Lung (tissue), 12 donors: ENCODE data around the gene C4orf50. TPM values are rescaled to one million over a fixed set of nuclear protein-coding genes. Genes with fewer than 3 reads are reported as not detected.

Experiments
- ATAC-seq: fragments of 200-7000 bp; cut with Tn5 transposase; one replicate; pipeline ENCODE4 v1.9.1; 2020; ENCODE audit warnings: moderate number of reproducible peaks; ENCODE audit not compliant: insufficient read depth, low FRiP score
- DNase-seq, 3 donors: peaks; one replicate each; pipeline ENCODE4 v3.0.0-alpha.2; 2013 to 2017
- H3K27ac ChIP-seq, 2 donors: one replicate each; pipeline ENCODE4 v1.5.1; 2013; ENCODE audit warnings: mild to moderate bottlenecking in 2 of 2, moderate library complexity in 2 of 2, control low read depth in 1 of 2, inconsistent platforms in 1 of 2, low read depth in 1 of 2, low read length in 1 of 2
- H3K27me3 ChIP-seq, 3 donors: one replicate each; pipeline ENCODE4 v1.5.1; 2013; ENCODE audit warnings: low read length in 2 of 3; ENCODE audit not compliant: control insufficient read depth in 3 of 3, insufficient read depth in 3 of 3
- H3K36me3 ChIP-seq, 4 donors: one replicate each; pipeline ENCODE4 v1.5.1; 2013; ENCODE audit warnings: low read length in 4 of 4, mild to moderate bottlenecking in 1 of 4, moderate library complexity in 1 of 4; ENCODE audit not compliant: control insufficient read depth in 4 of 4, insufficient read depth in 4 of 4
- H3K4me1 ChIP-seq, 5 donors: one replicate each; pipeline ENCODE4 v1.5.1; 2013; ENCODE audit warnings: low read length in 5 of 5, mild to moderate bottlenecking in 2 of 5, moderate library complexity in 1 of 5; ENCODE audit not compliant: control insufficient read depth in 5 of 5, insufficient read depth in 5 of 5
- H3K4me3 ChIP-seq: one replicate; pipeline ENCODE4 v1.5.1; 2013; ENCODE audit warnings: mild to moderate bottlenecking, control low read depth, moderate library complexity
- H3K9ac ChIP-seq, 2 donors: one replicate each; pipeline ENCODE4 v1.5.1; 2013; ENCODE audit warnings: low read length in 2 of 2, control low read depth in 1 of 2; ENCODE audit not compliant: insufficient read depth in 1 of 2
- H3K9me3 ChIP-seq, 4 donors: one replicate each; pipeline ENCODE4 v1.5.1; 2013; ENCODE audit warnings: low read length in 3 of 4, mild to moderate bottlenecking in 1 of 4, moderate library complexity in 1 of 4; ENCODE audit not compliant: control insufficient read depth in 4 of 4, insufficient read depth in 3 of 4
- whole genome bisulfite sequencing, 2 donors: extraction: QIAGEN DNeasy Blood & Tissue Kit; methylation state at CpG; one replicate each; pipeline ENCODE4 v1.1.7; 2013; 5-methylcytosine and 5-hydroxymethylcytosine counted together
- polyA plus RNA-seq, 2 donors: library from polyadenylated mRNA; stranded (reverse); fragments of 200-250 nt; gene quantifications; one replicate each; pipeline ENCODE4 v1.2.1, GENCODE V29; 2013
- total RNA-seq, 2 donors: library from RNA; depleted of rRNA in 1 of 2; stranded (reverse); fragments of >200 nt in 1 of 2; gene quantifications; one replicate each; pipeline ENCODE4 v1.2.1, GENCODE V29; 2014 to 2021
- TF ChIP-seq, protein P1 (sequence below): IDR thresholded peaks from 2 replicates; pipeline ENCODE4 v1.5.1; 2012; ENCODE audit warnings: mild to moderate bottlenecking; ENCODE audit errors: control extremely low read depth, extremely low read depth
- donor health status: control.
- donor health status: control.
- donor health status: Bipolar disorder and iron deficiency.
- donor health status: healthy.
- donor health status: DM: yes; HTN: yes; CAD: no.

Gene C4orf50
- total and polyA plus RNA-seq, 4 donors, result 0.02 to 0.04 (median 0.03) TPM

DNA sequence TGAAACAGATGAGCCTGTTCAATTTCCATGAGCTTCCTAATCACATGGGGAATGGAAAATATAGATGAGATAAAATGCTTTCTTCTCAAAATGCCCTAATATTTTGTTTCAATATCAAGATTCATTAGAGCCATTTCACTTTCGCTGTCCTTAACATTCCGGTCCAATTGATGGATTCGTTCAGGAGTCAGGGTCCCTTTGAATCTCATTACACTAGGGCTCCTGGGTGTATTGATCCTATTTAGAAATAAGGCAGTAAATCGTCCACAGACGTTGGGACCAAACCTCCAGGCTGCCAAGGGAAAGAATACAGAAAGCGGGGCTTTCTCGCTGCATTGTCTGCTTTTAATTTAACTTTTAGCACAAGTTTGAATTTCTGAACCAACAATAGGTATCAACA lies 104.8 kb downstream of the C4orf50 start:
- no peaks in the 10 kb centered on the region for H3K36me3 ChIP-seq
- no peak overlapping the region for H3K4me3 ChIP-seq
- peaks cover 0 to 5% (median 0%) of the 10 kb centered on the region in 3 donors for H3K27me3 ChIP-seq
- DNase-seq, result no peak
- 87 to 90% methylated on average over 7 of the region's 7 CpGs for WGBS, 2 donors
- H3K4me1 ChIP-seq, result peaks cover 0 to 2% (median 0%) of the 10 kb centered on the region in 5 donors
- TF ChIP-seq, protein P1, sequence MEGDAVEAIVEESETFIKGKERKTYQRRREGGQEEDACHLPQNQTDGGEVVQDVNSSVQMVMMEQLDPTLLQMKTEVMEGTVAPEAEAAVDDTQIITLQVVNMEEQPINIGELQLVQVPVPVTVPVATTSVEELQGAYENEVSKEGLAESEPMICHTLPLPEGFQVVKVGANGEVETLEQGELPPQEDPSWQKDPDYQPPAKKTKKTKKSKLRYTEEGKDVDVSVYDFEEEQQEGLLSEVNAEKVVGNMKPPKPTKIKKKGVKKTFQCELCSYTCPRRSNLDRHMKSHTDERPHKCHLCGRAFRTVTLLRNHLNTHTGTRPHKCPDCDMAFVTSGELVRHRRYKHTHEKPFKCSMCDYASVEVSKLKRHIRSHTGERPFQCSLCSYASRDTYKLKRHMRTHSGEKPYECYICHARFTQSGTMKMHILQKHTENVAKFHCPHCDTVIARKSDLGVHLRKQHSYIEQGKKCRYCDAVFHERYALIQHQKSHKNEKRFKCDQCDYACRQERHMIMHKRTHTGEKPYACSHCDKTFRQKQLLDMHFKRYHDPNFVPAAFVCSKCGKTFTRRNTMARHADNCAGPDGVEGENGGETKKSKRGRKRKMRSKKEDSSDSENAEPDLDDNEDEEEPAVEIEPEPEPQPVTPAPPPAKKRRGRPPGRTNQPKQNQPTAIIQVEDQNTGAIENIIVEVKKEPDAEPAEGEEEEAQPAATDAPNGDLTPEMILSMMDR, result no peak
- H3K27ac ChIP-seq, result no peak overlapping the region
- no peak overlapping the region for H3K9ac ChIP-seq
- ATAC-seq, result no peak
- peaks cover 0 to 14% (median 2%) of the 10 kb centered on the region in 4 donors for H3K9me3 ChIP-seq

DNA sequence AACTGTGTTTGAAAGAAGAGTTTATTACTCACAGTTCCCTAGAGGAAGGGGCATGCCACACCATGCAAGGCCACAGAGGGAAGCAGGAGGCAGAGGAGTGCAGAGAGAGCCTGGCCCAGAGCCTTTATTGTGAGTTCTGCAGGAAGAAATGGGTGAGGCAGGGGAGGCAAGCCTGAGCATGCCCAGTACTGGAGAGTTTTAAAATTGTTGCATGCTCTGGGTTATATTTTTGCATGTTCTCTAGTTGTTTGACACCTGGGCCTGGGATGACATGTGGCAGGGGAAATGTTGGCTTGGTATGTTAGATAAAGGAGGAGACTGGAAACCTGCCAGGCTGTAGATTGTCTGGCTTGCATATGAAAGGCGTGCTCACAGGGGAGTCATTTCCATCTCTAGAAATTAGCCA lies 105.6 kb downstream of the C4orf50 start:
- H3K4me1 ChIP-seq, result peaks cover 0 to 3% (median 0%) of the 10 kb centered on the region in 5 donors
- DNase-seq (peak in 1 of 3 donors; percentile 18), ATAC-seq (no peak)
- no peaks in the 10 kb centered on the region for H3K36me3 ChIP-seq
- H3K4me3 ChIP-seq, result no peak overlapping the region
- peaks cover 0 to 2% (median 0%) of the 10 kb centered on the region in 3 donors for H3K27me3 ChIP-seq
- no peak overlapping the region for H3K9ac ChIP-seq
- H3K27ac ChIP-seq, result no peak overlapping the region
- peaks cover 0 to 19% (median 2%) of the 10 kb centered on the region in 4 donors for H3K9me3 ChIP-seq
- TF ChIP-seq, protein P1, result no peak
- WGBS, 2 donors, result 78 to 91% methylated on average over 1 of the region's 1 CpG

DNA sequence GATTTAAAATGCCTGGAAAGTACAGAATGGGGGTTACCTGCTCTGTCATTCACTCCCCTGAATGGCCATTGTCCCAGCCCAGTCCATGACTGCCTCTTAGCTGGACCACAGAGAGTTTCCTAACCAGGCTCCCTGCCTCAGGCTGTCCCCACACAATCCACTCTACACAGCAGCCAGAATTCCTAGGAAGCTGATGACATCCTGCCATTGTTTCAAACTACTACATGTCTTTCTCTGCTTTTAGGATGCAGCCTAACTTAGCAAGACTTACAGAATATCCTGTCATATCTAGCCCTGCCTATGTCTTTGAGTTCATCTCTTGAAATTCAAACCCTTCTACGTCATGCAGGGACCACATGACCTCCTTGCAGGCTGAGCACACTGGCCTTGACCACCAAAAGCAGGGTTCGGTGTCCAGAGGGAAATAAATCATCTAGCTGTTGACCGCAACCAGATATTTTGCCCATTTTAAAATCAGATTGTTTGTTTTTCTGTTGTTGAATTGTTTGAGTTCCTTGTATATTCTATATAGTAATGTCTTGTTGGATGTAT lies 109.3 kb downstream of the C4orf50 start:
- 31 to 47% methylated on average over 3 of the region's 3 CpGs for WGBS, 2 donors

More for the DNA sequence above, 109.3 kb downstream of the C4orf50 start:
- H3K4me1 ChIP-seq, result peaks cover 0 to 7% (median 0%) of the 10 kb centered on the region in 5 donors
- no peak overlapping the region for H3K4me3 ChIP-seq
- TF ChIP-seq, protein P1, result no peak
- no peak for ATAC-seq
- DNase-seq, result peak in 2 of 3 donors; percentile 32 to 64
- H3K9ac ChIP-seq, result no peak overlapping the region
- H3K27ac ChIP-seq, result no peak overlapping the region
- H3K36me3 ChIP-seq, result no peaks in the 10 kb centered on the region
- H3K27me3 ChIP-seq, result peaks cover 0 to 11% (median 6%) of the 10 kb centered on the region in 3 donors
- peaks cover 0 to 11% (median 2%) of the 10 kb centered on the region in 4 donors for H3K9me3 ChIP-seq
